Endothelial cell of umbilical vein (primary cell): ENCODE results near the gene SLC25A26. TPM values are rescaled to one million over a fixed set of nuclear protein-coding genes. Genes with fewer than 3 reads are reported as not detected.
"Not testable (repeated sequence)": the region's sequence is repeated elsewhere in the genome, so short reads cannot be mapped to it uniquely, and the experiment has no call there.

Experiments used
- BruUV-seq: library from RNA; stranded (reverse); fragments of 400-500 nt; replicated peaks from 2 replicates; lab custom pipeline; 2021; lab: Mats Ljungman, UMichigan
- CTCF ChIA-PET: fragments of 300-600, 350-600 bp; sonication (Branson Sonifier 250); formaldehyde crosslinking; loops from one replicate; lab custom pipeline; 2021; ENCODE audit warnings: antibody characterized with exemption, inconsistent platforms; lab: Charles Lee
- POLR2A ChIA-PET: fragments of 300-600, 350-600 bp; sonication (Branson Sonifier 250); formaldehyde crosslinking; loops from one replicate; lab custom pipeline; 2021; ENCODE audit warnings: antibody characterized with exemption, inconsistent platforms; lab: Charles Lee
- DNase-seq: peaks from one replicate; pipeline ENCODE4 v3.0.0-alpha.2; 2011; ENCODE audit warnings: low read depth, low spot score
- FAIRE-seq: peaks from 2 replicates; lab custom pipeline; 2011; peaks lifted over from hg19 to GRCh38; lab: Jason Lieb, UNC
- H2AFZ ChIP-seq: 2 replicates; pipeline ENCODE4 v1.6.0; 2012; ENCODE audit warnings: low read depth, low read length, control low read depth, inconsistent platforms
- H3K27ac ChIP-seq: 2 replicates; pipeline ENCODE4 v1.5.1; 2011; ENCODE audit warnings: low read depth, mild to moderate bottlenecking, control low read depth, low read length, moderate library complexity; ENCODE audit not compliant: insufficient read depth
- H3K27me3 ChIP-seq, 2 experiments: 2 replicates each; pipeline versions ENCODE4 v1.6.0 to v1.6.1; 2011; ENCODE audit warnings: low read length in 2 of 2, mixed read lengths in 1 of 2; ENCODE audit not compliant: control insufficient read depth in 2 of 2, insufficient read depth in 2 of 2
- H3K36me3 ChIP-seq, 2 experiments: 2 replicates in 1 of 2; 3 replicates in 1 of 2; pipeline ENCODE4 v1.5.1; 2011; ENCODE audit warnings: low read length in 2 of 2, mild to moderate bottlenecking in 1 of 2, moderate library complexity in 1 of 2; ENCODE audit not compliant: control insufficient read depth in 2 of 2, insufficient read depth in 2 of 2; ENCODE audit errors: extremely low read depth in 1 of 2
- H3K4me1 ChIP-seq: 3 replicates; pipeline ENCODE4 v1.5.1; 2011; ENCODE audit warnings: mild to moderate bottlenecking, low read length; ENCODE audit not compliant: control insufficient read depth, insufficient read depth; ENCODE audit errors: extremely low read depth
- H3K4me2 ChIP-seq: 2 replicates; pipeline ENCODE4 v1.6.1; 2011; ENCODE audit warnings: low read length, control low read depth, mixed read lengths; ENCODE audit not compliant: insufficient read depth
- H3K4me3 ChIP-seq, 3 experiments: fragments of 200-600 bp in 1 of 3; sonication (generic), shearing (Covaris generic) in 1 of 3; replicated peaks in 1 of 3; 2 replicates each; pipeline ENCODE4 v1.5.1; 2011 to 2016; ENCODE audit warnings: control low read depth in 3 of 3, low read length in 3 of 3, mild to moderate bottlenecking in 2 of 3, inconsistent platforms in 1 of 3, low read depth in 1 of 3, moderate library complexity in 1 of 3; ENCODE audit not compliant: insufficient read depth in 1 of 3
- H3K79me2 ChIP-seq: 2 replicates; pipeline ENCODE4 v1.6.0; 2012; ENCODE audit warnings: low read length, inconsistent platforms; ENCODE audit not compliant: control insufficient read depth, insufficient read depth
- H3K9ac ChIP-seq: replicated peaks from 2 replicates; pipeline ENCODE3; 2011; ENCODE audit warnings: low read length, control low read depth; ENCODE audit not compliant: insufficient read depth; ENCODE audit errors: extremely low read depth
- H3K9me1 ChIP-seq: replicated peaks from 3 replicates; pipeline ENCODE4 v1.6.0; 2011; ENCODE audit warnings: mild to moderate bottlenecking, low read length; ENCODE audit not compliant: control insufficient read depth, insufficient read depth; ENCODE audit errors: extremely low read depth
- H3K9me3 ChIP-seq: replicated peaks from 2 replicates; pipeline ENCODE4 v1.5.1; 2012; ENCODE audit warnings: low read length, inconsistent platforms; ENCODE audit not compliant: control insufficient read depth, insufficient read depth
- H4K20me1 ChIP-seq: replicated peaks from 2 replicates; pipeline ENCODE3; 2011; ENCODE audit warnings: mild to moderate bottlenecking, low read length; ENCODE audit not compliant: control insufficient read depth, insufficient read depth; ENCODE audit errors: extremely low read depth
- EZH2 ChIP-seq: IDR thresholded peaks from 2 replicates; pipeline ENCODE4 v1.6.1; 2012; ENCODE audit warnings: borderline replicate concordance, low read depth, mild to moderate bottlenecking, moderate library complexity, low read length, inconsistent platforms; ENCODE audit not compliant: severe bottlenecking
- FOS ChIP-seq: IDR thresholded peaks from 2 replicates; pipeline ENCODE4 v1.6.1; 2011; ENCODE audit warnings: mild to moderate bottlenecking, low read length, moderate library complexity, borderline replicate concordance; ENCODE audit not compliant: insufficient read depth
- GATA2 ChIP-seq: IDR thresholded peaks from 2 replicates; pipeline ENCODE4 v1.7.0; 2011; ENCODE audit warnings: low read depth, mild to moderate bottlenecking, moderate library complexity, mixed read lengths, low read length; ENCODE audit not compliant: insufficient read length, insufficient read depth
- JUN ChIP-seq: IDR thresholded peaks from 2 replicates; pipeline ENCODE4 v1.6.1; 2011; ENCODE audit warnings: borderline replicate concordance, low read depth; ENCODE audit not compliant: insufficient read length, insufficient read depth
- MYC ChIP-seq: IDR thresholded peaks from one replicate; pipeline ENCODE4 v1.6.1; 2011; ENCODE audit warnings: mild to moderate bottlenecking, low read depth, low read length
- POLR2A ChIP-seq: IDR thresholded peaks from 2 replicates; pipeline ENCODE4 v1.6.1; 2012; ENCODE audit warnings: low read depth, mild to moderate bottlenecking, control low read depth, low read length
- dilution Hi-C: fragments of 300-500 bp; cut with MboI; formaldehyde crosslinking; loops from one replicate; pipeline ENCODE4 v1.15.0; 2019; ENCODE audit warnings: low sequenced_read_pairs; ENCODE audit not compliant: extremely low pct_ligation_motif_present
- intact Hi-C: fragments of 100-400 bp; cut with micrococcal nuclease; formaldehyde crosslinking; loops from one replicate; pipeline ENCODE4 v1.10.0; 2022
- polyA plus RNA-seq, 4 experiments: library from polyadenylated mRNA; depleted of rRNA in 3 of 4; stranded (reverse) in 3 of 4; unstranded in 1 of 4; fragments of >200 nt; gene quantifications; 2 replicates each; pipeline versions ENCODE4 v1.2.1 to v1.2.3, GENCODE V29; 2011 to 2012; ENCODE audit warnings: missing spikeins in 1 of 4
- total RNA-seq: library from RNA; stranded (reverse); gene quantifications from 2 replicates; pipeline ENCODE4 v1.2.3, GENCODE V29; 2021
- TF ChIP-seq, protein P1 (sequence below), 2 donors: IDR thresholded peaks; 1 replicate in 1 of 2; 2 replicates in 1 of 2; pipeline ENCODE4 v1.5.1; 2011; ENCODE audit warnings: low read length in 2 of 2, mild to moderate bottlenecking in 2 of 2, moderate library complexity in 2 of 2, control low read depth in 1 of 2, inconsistent platforms in 1 of 2, low read depth in 1 of 2; ENCODE audit not compliant: insufficient read depth in 1 of 2; ENCODE audit errors: extremely low read depth in 1 of 2
- TF ChIP-seq, protein P2 (sequence below): IDR thresholded peaks from 2 replicates; pipeline ENCODE4 v1.6.1; 2011; ENCODE audit not compliant: insufficient read depth, insufficient read length

SLC25A26 gene
- total and polyA plus RNA-seq, 2 donors (not counting 3 experiments of a cell fraction or from before 2014, with no cell fraction given) = 11.8 to 23.5 TPM

DNA sequence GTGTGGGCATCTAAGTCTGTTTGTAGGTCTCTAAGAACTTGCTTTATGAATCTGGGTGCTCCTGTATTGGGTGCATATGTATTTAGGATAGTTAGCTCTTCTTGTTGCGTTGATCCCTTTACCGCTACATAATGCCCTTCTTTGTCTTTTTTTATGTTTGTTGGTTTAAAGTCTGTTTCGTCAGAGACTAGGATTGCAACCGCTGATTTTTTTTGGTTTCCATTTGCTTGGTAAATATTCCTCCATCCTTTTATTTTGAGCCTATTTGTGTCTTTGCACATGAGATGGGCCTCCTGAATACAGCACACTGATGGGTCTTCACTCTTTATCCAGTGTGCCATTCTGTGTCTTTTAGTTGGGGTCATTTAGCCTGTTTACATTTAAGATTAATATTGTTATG is 71.1 kb downstream of the SLC25A26 start:
- intact Hi-C loops, H3K4me3 ChIP-seq, H3K4me1 ChIP-seq, CTCF ChIA-PET, H3K9me1 ChIP-seq, H3K79me2 ChIP-seq, H3K27me3 ChIP-seq, H2AFZ ChIP-seq, H3K9me3 ChIP-seq, H3K36me3 ChIP-seq, H3K9ac ChIP-seq, DNase-seq, H3K27ac ChIP-seq, BruUV-seq, H3K4me2 ChIP-seq, FAIRE-seq, POLR2A ChIA-PET, H4K20me1 ChIP-seq, dilution Hi-C loops: not testable (repeated sequence)

DNA sequence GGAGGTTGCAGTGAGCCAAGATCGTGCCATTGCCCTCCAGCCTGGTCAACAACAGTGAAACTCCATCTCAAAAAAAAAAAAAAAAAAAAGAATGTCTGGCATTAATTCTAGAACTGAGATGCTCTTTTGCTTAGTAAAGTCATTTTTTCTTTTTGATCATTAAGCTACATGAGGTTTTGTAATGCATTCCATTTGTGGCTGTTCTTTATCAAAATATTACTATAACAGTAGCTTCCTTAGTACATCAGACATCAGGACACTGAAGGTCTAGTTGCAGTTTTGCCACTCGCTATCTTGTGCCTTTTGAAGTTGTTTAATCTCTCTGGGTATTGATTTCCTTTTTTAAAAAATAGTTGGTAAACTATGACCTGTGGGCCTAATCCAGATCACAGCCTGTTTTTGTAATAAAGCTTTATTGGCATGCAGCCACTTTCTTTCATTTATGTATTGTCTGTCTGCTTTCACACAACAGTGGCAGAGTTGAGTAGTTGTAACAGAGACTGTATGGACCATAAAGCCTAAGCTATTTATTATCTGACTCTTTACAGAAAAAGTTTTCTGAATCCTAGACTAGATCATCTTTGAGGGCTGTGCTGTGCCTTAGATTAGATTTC is 76.6 kb downstream of the SLC25A26 start:
- Histone ChIP-seq H3K4me3 (no peak overlapping the region), H3K9me3 (no peaks in the 10 kb centered on the region), H3K27ac (no peak overlapping the region), H3K4me2 (no peak overlapping the region), H3K79me2 (no peaks in the 10 kb centered on the region), H2AFZ (no peak overlapping the region), H3K4me1 (peaks cover 5% of the 10 kb centered on the region), H3K36me3 (no peaks in the 10 kb centered on the region), H3K27me3 (no peaks in the 10 kb centered on the region), H3K9me1 (peaks cover 2% of the 10 kb centered on the region), H4K20me1 (no peaks in the 10 kb centered on the region), H3K9ac (no peak overlapping the region)
- dilution Hi-C loops = no loop called here
- FAIRE-seq (peak; percentile 55), DNase-seq (peak; percentile 79)
- intact Hi-C loops = no loop called here
- BruUV-seq = no TSS peak
- no peak for TF ChIP-seq JUN
- no peak for TF ChIP-seq POLR2A
- TF ChIP-seq MYC = no peak
- TF ChIP-seq, protein P1, sequence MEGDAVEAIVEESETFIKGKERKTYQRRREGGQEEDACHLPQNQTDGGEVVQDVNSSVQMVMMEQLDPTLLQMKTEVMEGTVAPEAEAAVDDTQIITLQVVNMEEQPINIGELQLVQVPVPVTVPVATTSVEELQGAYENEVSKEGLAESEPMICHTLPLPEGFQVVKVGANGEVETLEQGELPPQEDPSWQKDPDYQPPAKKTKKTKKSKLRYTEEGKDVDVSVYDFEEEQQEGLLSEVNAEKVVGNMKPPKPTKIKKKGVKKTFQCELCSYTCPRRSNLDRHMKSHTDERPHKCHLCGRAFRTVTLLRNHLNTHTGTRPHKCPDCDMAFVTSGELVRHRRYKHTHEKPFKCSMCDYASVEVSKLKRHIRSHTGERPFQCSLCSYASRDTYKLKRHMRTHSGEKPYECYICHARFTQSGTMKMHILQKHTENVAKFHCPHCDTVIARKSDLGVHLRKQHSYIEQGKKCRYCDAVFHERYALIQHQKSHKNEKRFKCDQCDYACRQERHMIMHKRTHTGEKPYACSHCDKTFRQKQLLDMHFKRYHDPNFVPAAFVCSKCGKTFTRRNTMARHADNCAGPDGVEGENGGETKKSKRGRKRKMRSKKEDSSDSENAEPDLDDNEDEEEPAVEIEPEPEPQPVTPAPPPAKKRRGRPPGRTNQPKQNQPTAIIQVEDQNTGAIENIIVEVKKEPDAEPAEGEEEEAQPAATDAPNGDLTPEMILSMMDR (IDR thresholded peaks at IDR 0.05; ENCODE audit: extremely low read depth in 1 of 2, insufficient read depth in 1 of 2, low read depth in 1 of 2, low read length in 2 of 2) = no peak
- TF ChIP-seq, protein P2, sequence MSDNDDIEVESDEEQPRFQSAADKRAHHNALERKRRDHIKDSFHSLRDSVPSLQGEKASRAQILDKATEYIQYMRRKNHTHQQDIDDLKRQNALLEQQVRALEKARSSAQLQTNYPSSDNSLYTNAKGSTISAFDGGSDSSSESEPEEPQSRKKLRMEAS = no peak
- no peak for TF ChIP-seq GATA2
- no peak for TF ChIP-seq EZH2
- TF ChIP-seq FOS = no peak
- ChIA-PET CTCF (interaction anchor here (0.9 to 1.9 kb wide), 11 partner anchors 14 to 525 kb away, joined by 3 to 14 read pairs (median 4); no protein-coding TSS in a partner anchor), POLR2A (interaction anchor here (0.7 kb wide), 3 partner anchors 80 to 442 kb away, joined by 3 to 6 read pairs (median 4); no protein-coding TSS in a partner anchor)
